HG03378 (cell line): ENCODE measurements around the gene SEC14L1.
A peak's percentile ranks its signal among the peaks of the same experiment; 100 is the strongest.
"Not testable (repeated sequence)": the region's sequence is repeated elsewhere in the genome, so short reads cannot be mapped to it uniquely, and the experiment has no call there.

Source experiments
- ATAC-seq: cut with Tn5 transposase; IDR thresholded peaks from one replicate; pipeline ENCODE4 v1.9.1; 2021; ENCODE audit warnings: mild to moderate bottlenecking, moderate library complexity; ENCODE audit not compliant: unreplicated experiment

The SEC14L1 gene

DNA sequence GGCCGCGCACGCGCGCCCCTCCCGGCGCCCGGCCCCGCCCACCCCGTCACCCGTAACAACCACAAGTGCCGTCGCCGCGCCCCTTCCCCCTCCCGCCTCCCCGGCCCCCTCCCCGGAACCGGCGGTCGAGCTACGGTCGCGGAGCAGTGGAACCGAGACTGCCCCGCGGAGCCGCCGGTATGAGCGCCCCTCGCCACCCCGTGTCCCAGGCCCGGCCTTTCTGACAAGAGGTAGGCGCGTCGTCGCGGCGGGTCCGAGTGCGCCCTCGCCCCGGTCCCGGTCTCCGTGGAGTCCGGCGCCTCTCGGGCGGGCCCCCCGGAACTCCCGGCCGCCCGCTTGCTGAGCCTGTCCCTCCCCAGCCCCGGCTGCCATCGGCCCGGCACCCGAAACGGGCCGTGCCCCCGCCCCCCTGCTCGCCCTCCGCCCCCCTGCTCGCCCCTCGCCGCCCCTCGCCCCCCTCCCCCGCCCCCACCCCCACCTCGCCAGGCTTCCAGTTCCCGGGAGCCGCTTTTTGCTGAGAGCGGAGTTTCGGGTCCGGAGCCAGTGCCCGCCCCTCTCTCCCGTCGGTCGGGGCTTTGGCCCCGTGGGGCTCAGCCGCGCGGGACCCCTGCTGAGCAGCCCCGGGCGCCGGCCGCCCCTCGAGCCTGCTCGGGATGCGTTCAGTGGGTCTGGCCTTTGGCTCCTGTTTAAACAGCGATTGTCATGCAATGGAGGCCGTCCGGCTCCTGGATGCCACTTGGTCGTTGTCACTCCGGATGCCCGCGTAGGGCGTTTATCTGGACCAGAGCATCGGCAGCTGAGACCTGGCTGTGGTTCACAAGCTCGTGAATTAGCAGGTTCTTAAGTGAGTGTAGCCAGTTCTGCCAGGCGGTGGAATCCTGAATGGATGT, at the start of gene SEC14L1:
Gene SEC14L1 (plus strand): TSS at position 92 of the 890 bp plus-strand sequence. CDS start 2,628 bp downstream, outside the sequence.
- no peak for ATAC-seq

GRCh38 chr17:77092025-77092424, 48.7 kb upstream of the SEC14L1 start:
- ATAC-seq = no peak

- no peak for ATAC-seq
Observed at GRCh38 chr17:77095461-77095860, 45.3 kb upstream of the SEC14L1 start.

GRCh38 chr17:77096570-77097214, 44.1 kb upstream of the SEC14L1 start:
- no peak for ATAC-seq

DNA sequence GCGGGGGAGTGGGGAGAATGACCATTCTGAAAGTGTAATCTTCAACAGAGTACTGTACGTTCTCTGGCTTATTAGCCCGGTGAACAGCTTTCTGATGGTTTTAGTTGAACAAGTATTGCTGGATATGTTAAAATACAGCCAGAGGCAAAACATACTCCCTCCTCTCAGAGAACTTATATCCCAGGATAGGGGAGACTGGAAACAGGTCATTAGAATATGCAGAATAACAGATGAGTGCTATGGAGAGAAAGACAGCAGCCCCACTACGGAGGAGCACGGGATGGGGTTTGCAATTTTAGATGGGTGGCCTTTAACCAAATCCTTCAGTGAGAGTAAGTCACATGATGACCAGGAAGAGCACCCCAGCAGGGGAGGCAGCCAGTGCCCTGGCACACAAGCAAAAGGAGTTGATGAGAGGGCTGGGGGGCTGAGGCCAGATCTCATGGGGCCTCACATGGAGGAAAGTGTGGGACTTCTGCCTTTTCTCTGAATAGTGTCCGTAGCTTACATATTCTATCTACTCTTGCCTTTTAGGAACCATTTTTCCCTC, 43.1 kb upstream of the SEC14L1 start:
- ATAC-seq = no peak

DNA sequence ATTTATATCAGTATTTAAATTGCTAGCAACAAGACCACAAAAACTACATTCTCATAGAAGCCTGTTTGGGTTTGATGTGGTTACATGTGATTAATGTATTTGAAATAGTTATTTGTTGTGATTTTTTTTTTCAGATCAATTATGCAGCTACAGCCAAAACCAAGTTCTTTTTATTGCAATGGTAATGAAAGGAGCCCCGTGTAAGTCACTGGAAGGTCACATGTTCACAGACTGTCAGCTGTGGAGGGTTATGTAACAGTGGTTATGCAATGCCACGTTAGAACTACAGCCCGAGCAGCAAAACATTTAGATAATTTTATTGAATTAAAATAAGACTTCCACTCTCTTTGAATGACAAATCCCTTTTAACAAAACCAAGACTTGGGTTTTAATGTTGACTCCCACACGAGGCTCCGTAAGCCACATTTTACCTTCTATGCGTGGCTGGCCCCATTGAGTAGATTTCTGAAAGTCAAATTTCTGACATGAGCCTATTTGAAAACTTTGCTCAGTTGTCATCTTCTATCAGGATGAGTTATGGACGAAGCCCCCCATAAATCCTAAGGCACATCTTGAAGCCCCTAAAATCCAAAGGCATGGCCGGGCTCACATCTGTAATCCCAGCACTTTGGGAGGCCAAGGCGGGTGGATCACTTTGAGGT, 41.8 kb upstream of the SEC14L1 start:
- no peak for ATAC-seq

DNA sequence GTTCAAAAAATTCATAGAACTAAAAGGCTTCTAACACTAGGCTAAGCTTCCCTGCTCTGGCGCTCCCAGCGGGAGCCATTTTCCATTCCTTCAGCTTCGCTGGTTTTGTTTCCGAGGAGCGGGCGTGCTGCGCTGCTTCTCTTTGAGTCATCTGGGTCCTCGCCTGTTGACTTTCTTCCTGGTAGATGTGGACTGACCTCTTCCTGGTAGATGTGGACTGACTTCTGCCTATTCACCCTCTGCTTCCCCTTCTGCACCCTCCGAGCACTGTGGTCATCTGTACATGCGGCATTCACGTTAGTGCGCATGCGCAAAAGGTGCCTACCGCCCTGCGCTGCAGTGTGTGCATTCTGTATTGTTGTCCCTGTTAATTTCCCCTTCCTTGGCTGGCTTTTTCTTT, 40.8 kb upstream of the SEC14L1 start:
- no peak for ATAC-seq

- no peak for ATAC-seq
Observed at GRCh38 chr17:77101521-77102410, 39.0 kb upstream of the SEC14L1 start.

- not testable (repeated sequence) for ATAC-seq
Observed at GRCh38 chr17:77102411-77103134, 38.2 kb upstream of the SEC14L1 start.

DNA sequence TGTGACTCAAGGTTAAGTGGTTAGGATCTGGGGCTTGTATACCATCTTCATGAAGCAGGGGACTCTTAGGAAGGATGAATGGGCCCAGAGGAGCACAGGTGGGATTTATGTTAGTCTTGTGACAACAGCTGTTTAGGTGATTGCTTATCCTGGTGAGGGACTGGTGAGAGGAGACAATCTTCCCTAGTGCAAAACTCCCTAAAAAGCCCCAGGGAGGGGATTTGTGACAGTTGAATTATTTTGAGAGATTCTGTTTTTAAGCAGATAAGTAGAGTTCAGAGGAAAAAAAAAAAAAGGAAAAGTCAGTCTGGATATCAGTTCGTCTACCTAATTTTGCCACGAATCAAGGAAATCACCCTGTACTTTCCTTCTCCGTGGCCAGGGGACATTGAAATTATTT, 35.1 kb upstream of the SEC14L1 start:
- no peak for ATAC-seq

DNA sequence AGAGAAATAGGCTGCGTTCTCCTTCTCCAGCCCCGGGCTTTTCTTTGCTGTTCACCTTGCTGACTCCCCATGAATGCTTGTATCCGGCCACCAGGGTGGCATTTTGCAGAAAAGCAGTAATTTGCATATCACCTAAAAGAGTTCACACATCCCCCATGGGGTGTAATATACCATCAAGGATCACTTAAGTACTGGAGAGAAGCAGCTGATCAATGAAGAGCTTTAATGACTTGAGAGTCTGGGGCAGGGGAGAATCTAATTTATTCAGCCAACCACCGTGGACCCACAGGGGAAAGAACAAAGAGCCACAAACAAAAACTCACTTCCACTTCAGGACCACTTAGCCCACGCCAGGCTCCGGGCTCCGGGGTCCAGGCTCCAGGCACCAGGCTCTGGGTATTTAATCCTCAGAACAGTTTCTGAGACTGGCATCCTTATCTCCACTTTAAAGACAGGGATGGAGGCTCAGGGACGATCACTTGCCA, 33.9 kb upstream of the SEC14L1 start:
- ATAC-seq = peak; percentile 35

- ATAC-seq = peak; percentile 64
Observed at GRCh38 chr17:77107506-77108433, 33.0 kb upstream of the SEC14L1 start.

DNA sequence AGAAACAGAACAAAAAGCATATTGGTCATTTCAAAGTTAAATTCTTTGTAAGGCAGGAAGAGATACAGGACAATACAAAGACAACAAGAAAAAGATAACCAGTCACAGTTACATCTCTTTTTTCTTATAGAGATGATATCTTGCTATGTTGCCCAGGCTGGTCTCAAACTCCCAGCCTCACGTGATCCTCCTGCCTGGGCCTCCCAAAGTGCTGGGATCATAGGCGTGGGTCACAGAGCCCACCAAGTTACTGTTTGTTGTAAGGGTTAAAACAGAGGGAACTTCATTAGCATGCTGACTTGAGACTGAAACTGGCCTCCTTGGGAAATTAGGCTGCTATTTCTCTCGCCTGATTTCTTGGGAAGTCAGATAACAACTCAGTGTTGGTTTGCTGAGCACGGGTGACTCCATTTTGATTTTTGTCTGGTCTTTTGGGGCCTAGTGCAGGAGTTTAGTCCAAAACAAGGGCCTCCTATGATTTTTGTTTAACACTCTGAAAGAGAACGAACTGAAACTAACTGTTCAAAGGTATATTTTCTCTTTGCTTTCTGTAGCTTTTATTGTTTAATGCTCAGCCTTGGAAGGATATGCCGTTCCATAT, 31.5 kb upstream of the SEC14L1 start:
- no peak for ATAC-seq

DNA sequence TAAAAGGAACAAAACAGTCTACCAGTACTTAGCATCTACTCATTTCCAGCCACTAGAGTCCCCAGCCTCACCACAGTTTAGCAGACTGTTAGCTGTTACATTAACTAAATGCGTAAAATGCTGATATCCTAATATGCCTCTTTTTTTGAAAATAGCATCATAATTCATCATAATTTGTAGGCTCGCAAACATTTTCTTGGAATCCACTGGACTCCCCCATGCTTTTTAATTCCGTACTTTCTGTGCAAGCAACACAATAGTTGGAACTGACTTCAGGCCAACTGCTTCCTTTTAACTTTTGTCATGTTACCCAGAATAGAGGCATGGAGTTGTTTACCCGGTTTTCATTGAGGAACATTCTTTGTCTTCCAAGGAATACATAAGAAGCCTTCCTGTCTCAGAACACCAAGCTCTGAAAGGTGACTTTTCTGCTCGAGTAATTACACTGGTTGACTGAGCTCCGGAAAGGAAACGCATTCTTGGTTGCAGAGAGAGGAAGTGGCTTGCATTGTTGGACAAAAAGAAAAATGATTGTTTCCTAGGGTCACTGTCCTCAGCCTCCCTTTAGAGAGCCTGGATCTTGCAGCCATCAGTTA, 30.9 kb upstream of the SEC14L1 start:
- ATAC-seq = no peak

DNA sequence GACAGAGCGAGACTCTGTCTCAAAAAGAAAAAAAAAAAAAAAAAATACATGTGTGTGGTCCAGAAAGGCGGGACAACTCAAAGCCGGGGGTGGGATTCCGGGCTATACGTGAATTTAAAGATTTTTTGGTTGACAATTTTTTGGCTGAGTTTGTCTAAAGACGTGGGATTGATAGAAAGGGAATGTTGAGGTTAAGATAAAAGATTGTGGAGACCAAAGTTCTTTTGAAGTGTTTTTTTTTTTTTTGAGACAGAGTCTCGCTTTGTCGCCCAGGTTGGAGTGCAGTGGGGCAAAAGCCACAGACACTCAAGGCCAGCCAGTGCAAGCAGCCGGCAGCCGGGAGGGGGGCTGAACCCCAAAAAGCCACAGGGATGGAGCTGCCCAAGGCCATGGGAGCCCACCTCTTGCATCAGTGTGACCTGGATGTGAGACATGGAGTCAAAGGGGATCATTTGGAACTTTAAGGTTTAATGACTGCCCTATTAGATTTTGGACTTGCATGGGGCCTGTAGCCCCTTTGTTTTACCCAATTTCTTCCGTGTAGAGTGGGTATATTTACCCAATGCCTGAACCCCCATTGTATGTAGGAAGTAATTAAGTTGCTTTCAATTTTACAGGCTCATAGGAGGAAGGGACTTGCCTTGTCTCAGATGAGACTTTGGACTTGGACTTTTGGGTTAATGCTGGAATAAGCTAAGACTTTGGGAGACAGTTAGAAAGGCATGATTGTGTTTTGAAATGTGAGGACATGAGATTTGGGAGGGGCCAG, 29.4 kb upstream of the SEC14L1 start:
- ATAC-seq = not testable (repeated sequence)

- no peak for ATAC-seq
Observed at GRCh38 chr17:77111934-77112296, 28.9 kb upstream of the SEC14L1 start.

DNA sequence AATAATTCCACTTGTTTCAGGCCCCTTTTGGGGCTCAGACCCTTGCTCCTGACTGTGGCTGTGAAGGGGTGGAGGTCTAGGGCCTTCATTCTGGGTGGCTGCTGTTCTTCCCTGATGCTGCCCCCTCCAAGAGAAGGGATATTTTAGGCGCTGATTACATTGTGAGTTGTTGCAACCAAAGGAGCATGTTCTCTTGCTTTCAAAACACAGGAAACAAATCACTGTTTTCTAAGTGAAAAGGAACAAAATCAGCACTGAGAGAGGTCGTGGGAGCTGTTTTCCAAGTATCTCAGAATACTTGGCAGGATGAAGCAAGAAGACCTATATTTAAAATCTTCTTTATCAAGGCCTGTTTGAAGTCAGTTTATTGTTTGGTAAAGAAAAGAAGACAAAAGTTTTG, 25.3 kb upstream of the SEC14L1 start:
- no peak for ATAC-seq
